Stimulated activated CD4-positive, alpha-beta T cell treated with anti-CD3 and anti-CD28 coated beads, Interleukin-1b, Interleukin-23, amount 100 ng/mL, for 48 hours (primary cell): Measurements from ENCODE around the gene MPG.

ENCODE experiments used
- DNase-seq: peaks from one replicate; pipeline ENCODE4 v3.0.0-alpha.2; 2020

The MPG gene

DNA sequence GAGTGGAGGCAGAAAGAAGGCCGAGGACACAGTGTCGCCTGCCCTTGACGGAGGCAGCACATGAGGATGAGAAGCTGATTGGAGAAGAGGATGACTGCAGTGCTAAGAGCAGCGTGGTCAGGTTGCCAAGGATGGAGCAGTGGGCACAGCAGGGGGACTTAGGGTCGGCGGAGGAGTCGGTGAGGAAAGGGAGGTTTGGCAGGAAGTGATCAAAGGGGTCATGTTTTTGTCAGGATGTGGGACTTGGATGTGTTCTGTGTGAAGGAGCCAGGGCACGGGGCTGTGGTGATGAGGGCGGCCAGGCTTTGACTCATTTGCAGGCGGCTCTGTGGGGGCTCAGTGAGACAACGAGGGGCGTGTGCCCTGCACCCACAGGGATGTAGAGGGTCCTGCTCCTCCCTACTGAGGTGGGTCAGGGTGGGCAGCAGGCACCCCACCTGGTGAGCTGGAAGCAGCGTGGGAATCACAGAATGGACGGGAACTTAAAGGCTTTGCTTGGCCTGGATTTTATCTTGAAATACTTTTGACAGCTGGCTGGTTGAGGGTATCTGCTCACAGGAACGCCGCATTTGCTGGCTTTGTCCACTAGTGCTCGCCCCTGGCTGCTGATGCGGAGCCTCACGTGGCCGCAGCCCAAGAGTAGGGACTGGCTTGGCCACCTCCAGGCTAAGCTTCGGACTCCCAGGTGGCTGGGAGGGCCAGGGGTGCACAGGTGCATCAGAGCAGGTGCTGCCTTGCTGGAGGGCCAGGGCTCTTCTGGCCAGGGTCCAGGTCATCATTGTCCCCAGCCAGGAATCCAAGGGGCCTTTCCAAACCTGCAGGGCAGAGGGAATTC lies 6.0 kb downstream of the MPG start:
- DNase-seq = no peak

DNA sequence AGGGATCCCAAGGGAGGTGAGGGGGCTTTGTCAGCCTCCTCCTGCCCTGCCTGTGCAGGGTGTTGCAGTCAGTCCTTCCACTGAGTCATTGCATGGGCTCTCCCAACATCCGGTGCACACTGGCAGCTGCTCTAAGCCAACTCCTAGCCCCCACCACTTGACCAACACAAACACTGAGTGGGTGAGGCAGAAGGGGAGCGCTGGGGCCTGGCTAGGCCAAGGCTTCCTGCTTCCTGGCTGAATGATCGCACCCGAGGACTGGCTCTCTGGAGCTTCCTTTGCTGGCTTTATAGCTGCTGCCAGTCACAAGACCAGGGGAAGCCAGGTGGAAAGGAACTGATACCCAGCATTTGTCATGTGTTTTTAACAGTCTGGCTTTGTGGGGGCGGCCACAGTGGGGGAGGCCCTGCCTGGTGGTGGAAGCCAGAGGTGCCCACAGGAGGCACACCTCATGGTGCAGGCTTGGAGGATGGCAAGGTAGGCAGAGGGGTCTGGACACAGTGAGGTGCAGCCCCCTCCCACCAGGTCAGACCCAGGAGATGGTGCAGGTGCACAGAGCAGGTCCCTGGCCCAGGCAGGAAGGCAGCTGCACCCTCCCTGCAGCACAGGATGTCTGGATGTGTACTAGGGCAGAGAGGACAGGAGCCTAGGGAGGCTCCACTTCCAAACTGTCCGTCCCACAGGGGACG lies 6.8 kb downstream of the MPG start:
- DNase-seq = peak; percentile 68

DNA sequence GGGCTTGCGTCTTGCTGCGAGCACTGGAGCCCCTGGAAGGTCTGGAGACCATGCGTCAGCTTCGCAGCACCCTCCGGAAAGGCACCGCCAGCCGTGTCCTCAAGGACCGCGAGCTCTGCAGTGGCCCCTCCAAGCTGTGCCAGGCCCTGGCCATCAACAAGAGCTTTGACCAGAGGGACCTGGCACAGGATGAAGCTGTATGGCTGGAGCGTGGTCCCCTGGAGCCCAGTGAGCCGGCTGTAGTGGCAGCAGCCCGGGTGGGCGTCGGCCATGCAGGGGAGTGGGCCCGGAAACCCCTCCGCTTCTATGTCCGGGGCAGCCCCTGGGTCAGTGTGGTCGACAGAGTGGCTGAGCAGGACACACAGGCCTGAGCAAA lies 7.4 kb downstream of the MPG start:
- DNase-seq = no peak

DNA sequence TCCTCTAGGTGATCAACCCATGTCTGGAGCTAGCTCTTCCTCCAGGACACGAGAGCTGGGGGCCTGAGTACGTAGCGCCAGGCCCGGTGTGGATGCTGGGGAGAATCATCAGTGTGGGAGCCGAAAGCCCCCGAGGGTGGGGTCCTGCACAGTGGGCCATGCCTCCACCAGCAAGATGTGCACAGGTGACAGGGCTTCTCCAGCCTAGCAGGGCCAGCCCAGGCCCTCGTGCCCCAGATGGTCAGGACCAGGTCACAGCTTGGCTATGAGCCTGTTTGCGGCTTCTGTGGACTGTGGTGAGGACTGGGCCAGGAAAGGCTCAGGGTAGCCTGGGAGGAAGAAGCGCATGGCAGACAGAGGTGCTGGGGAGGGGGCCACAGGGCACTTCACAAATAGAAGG lies 7.8 kb downstream of the MPG start:
- no peak for DNase-seq

DNA sequence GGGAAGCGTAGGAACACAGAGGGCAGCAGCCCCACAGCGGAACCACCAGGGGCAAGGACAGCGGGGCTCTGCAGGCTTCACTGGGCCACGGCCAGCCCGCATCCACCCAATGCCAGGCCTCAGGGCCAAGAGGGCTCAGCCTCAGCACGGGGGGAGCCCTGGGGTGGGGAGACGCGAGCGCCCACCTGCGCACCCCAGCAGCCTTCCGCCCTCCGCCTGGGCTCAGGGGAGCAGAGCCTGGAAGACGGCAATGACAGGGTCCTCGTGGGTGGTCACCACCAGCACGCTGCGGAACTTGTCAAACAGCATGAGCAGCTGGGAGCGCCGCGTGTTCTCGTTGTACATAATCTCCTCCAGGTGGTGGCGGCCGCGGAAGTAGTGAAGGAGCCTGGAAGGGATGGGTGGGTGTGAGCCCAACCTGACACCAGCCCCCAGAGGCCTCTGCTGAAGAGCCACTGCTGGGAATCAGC lies 8.5 kb downstream of the MPG start:
- DNase-seq = no peak

DNA sequence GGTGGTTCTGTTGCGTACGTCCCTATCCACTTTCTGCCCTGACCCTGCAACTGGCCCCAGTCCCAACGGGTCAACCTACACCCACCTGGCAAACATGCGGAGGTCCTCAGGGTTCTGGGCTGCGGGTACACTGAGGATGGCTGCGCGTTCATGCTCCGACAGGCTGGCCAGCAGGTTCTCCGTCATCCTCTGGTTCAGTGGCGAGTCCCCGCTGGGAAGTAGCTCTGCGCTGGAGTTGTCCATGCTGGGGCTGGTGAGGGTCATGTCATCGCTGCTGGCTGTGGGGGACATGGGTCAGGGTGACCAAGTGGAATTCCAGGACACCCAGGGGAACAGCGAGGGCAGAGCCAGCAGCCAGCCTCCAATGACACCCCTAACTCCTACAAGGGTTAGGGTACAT lies 10.6 kb downstream of the MPG start:
- no peak for DNase-seq

DNA sequence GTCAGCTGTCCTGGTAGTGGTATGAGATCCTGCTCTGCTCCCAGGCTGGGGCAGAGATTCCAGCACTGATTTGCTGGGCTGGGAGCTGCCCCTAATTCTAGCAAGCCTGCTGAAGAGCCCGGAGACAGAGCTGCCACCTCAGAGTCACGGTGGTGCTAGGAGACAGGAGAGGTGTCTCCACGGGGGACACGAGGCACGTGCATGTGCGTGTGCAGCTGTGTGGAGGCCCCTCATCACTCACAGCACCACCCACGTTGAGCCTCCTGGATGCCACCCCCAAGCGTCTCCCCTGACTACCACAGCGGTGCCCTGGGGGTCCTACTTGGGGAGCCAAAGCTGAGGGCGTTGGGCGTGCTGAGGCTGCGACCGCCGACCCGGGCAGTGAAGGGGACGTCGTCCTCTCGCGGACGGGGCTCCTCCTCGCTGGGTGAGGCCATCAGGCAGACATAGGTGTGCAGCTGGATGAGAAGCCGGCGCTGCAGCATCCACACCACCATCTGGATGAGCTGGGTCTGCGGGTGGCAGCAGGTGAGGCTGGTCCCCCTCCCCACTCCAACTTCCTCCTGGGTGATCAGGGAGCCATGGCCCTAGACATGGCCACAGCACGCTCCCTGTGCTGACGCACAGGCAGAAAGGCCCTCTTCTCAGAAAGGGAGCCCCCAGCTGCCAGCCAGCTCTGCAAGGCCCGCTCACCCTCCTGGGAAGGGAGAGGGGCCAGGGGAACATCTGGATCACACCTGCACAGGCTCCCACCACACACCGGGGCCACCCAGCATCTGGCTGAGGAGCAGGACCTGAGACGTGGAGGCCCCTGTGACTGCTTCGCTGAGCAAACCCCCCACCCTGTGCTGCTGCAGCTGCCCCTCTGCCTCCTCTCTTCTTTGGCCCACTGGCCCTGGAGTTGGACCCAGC lies 11.6 kb downstream of the MPG start:
- no peak for DNase-seq

DNA sequence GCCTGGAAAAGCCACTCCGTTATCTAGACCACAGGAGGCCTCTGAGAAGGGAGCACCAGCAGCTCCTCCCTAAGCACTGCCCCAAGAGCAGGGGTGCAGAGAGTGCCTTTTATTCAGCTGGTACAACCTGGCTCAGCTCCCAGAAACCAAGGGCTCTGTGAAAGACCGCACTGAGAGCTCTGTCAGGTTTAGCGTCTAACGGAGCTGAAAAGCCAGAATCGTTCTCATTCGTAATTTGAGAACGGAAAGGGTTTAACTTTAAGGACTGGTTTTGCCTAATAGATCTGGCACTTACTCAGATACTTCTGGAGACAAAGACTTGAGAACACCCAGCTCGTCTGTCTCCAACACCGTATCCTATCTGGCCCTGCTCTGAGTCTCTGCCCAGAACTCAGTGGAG lies 13.5 kb downstream of the MPG start:
- DNase-seq = no peak

DNA sequence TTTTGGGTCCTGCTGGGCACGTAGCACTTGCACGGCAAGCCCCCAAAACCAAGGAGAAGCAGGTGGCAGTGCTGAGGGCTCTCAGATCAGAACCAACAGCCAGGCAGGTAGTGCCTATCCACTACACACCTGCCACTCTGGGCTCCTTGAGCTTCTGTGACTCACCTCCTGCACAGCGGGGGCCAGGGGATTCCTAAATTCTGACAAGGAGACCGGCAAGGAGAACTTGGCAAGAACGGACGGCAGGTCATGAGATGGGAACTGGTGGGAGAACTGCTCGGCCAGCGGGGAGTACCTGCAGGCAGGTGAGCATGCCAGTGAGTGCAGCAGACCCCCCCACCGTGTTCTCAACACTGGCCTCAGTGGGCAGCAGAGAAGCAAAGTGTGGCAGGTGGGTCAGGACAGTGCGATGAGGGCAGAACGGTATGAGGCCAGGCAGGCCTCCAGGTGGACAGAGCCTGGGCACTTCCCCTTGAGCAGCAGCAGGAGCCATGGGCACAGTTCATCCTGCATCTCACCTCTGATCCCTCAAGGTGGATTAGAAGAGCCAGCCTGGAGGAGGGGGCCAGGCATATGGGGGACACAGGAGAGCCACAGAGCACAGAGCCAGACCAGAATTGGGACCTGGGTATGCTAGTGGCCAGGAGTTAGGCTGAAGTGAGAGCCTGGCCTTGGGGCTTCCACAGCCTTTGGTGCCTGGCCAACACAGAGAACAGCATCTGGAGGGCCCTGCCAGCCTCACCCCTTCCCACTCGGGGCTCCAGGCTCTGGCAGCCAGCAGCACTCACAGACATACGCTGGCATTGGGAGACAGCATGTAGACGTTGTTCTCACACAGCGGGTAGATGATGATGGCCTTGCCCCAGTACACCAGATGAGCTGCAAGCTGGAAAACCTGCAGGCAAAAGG lies 14.7 kb downstream of the MPG start:
- DNase-seq = no peak

DNA sequence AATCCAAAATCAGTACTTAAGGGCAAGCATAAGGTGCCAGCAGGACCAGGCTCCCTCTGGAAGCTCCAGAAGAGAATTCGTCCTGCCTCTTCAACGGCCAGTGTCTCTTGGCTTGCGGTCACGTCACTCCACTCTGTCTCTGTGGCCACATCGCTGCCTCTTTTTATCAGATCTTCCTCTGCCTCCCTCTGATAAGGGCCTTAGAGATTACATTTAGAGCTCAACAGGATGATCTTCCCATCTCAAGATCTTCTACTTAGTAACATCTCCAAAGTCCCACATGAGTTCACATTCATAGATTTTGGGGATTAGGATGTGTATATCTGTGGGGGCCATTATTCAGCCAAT lies 16.9 kb downstream of the MPG start:
- no peak for DNase-seq

DNA sequence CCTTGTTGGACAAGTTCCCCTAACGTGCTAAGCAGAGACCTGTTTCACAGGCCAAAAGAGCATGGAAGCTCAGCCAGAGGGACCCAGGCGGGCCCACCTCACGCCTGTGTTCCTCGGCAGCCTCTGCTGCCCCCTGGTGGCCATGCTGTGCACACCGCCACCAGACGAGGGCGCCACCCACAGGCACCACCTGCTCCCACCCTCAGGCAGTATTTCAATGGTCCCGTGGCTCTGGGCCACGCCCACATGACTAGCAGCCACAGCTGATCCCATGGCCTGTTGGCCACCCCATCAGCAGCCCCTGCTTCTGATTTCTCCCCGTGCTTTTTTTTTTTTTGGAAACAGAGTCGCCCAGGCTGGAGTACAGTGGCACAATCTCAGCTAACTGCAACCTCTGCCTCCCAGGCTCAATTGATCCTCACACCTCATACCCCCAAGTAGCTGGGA lies 18.9 kb downstream of the MPG start:
- peak; percentile 88 for DNase-seq

DNA sequence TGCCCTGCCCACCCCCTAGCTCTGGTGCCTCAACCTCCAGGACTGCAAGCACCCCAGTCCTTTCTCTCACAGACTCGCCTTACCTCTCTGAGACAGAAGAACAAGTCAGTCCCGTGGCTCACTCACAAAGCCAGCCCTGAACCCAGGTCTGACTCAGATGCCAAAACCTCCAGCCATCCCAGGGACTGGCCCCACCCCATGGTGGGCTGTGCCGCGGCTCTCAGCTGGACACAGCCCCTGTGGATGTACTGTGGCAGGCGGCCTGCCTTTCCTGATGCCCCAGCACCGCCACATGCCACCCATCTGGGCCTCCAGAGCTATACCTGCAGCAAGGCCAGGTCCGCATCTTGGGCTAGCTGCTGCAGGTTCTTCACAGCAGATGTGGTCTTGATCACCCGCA lies 19.8 kb downstream of the MPG start:
- no peak for DNase-seq

DNA sequence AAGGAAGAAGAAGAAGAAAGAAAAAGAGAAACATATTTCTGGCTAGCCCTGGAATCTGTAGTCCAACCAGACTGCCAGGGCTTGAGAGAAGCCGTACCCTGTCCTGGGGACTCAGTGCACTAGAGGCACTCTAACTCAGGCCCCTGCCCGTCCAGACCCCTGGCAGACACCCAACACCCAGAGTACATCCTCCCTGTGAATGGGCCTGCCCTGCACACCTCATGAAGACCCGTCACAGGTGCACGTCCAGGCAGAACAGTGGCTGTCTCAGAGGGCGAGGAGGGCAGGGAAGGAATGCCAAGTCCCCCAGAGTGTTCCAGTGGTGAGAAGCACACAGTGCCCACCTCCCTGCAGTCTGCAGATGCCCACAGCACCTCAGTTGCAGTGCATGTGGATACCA lies 23.0 kb downstream of the MPG start:
- no peak for DNase-seq

DNA sequence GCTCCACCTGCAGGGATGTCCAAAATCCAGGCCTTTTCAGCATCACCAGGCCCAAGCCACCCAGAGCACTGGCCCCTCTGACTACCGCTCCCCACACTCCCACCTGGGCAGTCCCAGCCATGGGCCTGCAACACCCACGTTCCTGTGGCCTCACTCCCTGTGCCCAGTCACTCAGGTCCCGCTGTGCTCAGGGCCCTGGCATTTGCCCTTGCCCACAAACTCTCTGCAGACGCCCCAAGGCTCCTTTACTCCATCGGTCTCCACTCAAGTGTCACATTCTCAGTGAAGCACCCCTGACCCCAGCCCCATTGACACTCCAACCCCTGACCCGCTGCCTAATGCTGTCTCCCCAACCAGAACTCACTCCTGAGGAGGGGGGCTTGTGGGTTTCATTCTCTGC lies 23.6 kb downstream of the MPG start:
- DNase-seq = no peak

DNA sequence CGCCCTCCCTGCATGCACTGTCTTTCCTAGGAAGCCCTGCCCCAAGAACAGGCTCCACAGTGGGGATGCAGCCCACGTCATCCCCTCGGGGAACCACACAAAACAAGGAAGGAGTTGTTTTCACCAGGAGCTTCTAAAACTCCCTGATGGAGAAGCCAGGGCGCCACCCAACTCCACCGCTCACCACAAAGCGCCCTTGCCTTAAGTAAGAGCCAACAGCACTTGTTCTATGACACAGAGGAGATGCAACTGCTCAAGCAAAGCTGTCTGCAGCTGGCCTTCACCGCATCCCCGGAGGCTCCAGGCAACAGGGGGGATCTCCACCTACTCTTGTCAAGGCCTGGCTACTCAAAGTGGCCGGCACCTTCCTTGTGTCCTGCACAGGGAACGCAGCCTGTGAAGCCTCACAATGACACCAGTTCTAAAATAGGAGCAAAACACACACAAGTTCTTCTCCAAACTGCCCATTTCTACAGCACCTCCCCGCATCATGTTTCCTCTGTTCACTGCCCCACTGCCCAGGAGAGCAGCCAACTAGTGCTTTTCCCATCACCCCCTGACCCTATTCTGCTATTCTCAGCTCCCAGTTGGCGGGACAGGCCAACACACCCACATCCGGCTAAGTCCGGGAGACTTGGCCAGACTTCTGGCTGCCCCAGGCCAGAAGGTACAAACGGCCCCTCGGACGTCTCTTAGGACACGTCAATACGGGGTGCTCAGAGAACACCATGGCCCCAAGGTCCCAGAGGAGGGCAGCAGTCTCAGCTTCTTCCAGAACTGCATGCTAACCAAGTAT lies 24.2 kb downstream of the MPG start:
- DNase-seq = no peak

DNA sequence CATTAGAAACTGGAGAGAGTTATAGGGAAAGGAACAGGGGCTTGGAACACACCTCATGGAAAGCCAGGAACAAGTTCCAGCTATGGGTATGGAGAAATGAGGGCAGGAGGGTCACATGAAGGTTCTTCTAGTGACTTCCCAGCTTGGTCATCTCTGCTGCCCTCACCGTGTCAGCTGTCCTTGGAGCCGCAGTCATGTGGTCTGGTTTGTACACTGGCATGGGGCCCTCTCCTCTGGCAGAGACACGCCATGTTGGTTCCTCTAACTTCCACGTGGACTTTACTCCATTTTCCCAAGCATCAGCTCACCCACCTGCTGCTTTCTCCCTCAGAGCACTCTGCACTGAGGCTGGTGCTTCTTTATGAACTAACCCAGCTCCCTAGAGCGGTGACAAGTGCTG lies 26.3 kb downstream of the MPG start:
- no peak for DNase-seq

DNA sequence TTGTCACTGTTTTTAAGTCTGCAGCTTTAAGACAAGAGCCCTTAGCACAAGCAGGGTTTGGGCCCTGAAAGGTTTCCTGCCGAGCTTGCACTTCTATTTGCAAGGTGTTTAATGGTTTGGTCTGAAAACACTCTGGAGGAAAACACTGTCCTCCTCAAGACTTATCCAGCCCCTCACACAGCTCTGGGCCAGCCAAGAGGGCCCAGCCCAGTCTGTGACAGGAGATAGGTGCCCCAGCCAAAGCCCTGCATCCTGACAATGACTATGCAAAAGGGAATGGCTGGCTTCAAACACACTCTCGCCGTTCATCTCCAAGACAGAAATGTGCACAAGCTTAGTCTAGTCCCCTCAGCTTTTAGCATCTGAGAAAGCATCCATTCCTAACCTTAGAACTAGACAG lies 26.9 kb downstream of the MPG start:
- DNase-seq = no peak

DNA sequence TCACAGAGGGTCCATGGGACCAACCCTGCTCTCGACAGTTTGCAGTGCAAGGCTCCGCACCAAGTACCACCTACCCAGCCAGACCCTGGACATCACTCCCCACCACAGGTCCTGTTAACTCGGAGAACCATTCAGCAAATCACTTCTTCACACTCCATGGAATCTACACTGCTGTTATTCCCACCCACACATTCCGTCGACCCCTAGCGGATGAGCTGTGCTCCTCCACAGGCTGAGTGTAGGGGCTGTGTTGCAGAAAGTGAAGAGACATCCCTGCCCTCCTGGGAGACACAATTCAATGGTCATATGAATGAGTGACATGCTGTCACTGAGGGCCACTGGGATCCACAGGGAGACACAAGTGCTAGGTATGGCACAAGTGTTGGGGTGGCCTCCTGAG lies 27.5 kb downstream of the MPG start:
- DNase-seq = no peak

DNA sequence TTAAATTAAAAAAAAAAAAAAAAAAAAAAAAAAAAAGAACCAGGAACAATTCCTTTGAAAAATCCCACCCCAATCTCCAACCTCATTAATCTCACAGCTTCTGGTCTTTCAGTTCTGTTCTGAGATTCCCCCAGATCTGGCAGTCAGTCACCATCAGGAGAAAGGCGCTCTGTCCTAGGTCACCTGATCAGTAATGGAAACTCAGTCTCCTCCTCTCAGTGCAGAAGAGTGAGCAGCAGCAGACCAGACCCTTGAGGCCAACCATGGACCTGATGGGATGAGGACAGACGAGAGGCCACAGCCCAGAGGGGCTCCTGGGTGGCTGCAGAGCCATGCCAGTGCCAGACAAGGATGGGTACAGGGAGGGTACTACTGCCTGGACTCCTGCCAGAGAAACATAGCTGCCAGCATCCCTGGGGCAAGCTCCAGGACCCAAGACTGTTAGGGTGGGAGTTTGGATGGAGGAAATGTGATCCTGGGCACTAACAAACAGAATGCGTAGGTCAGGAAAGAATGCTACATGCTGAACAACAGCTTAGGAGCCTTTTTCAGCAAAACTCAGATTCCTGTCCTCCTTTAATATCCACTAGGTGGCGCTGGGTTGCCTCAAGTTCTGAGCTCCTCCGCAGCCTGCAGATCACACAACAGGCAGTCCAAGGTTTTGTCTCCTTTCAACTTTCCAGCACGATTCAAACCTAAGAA lies 28.7 kb downstream of the MPG start:
- peak; percentile 44 for DNase-seq

DNA sequence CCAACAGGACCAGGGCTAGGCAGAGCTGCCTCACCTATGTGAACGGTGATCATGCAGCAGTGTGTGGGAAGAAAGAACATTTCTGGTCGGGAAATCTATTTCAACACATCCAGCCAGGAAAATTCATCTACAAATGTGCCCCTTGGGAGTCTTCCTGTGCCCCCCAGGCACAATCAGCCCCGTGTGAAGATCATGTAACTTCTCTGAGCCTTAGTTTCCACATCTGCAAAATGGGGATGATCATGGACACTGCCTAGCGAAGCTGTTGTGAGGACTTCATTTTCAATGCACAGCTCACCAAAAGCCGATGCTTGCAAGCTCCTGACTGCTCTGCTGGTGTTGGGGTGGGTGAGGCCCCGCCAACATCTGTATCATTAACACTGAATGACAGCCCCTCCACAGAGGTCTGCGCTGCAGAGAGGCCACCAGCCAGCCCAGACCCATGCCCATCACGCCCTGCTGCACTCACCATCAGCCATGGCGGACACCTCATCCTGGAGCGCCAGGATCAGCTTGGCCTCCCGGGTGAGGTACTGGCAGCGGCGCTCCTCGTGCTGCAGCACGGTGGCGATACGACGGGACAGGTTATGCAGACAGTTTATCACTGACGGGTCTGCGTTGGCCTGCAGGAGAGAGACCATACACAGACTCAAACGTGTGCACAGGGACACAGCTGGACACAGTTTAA lies 34.3 kb downstream of the MPG start:
- DNase-seq = no peak
